ENCODE data around the gene TMEM151B. TPM values are rescaled to one million over a fixed set of nuclear protein-coding genes. Genes with fewer than 3 reads are reported as not detected.

Gene TMEM151B
- total and polyA plus RNA-seq, 10 of the 15 experiments (the other 5 are each of a cell fraction or from before 2014, with no cell fraction given), result 0.01 to 0.19 (median 0.05) TPM; not detected in 6

DNA sequence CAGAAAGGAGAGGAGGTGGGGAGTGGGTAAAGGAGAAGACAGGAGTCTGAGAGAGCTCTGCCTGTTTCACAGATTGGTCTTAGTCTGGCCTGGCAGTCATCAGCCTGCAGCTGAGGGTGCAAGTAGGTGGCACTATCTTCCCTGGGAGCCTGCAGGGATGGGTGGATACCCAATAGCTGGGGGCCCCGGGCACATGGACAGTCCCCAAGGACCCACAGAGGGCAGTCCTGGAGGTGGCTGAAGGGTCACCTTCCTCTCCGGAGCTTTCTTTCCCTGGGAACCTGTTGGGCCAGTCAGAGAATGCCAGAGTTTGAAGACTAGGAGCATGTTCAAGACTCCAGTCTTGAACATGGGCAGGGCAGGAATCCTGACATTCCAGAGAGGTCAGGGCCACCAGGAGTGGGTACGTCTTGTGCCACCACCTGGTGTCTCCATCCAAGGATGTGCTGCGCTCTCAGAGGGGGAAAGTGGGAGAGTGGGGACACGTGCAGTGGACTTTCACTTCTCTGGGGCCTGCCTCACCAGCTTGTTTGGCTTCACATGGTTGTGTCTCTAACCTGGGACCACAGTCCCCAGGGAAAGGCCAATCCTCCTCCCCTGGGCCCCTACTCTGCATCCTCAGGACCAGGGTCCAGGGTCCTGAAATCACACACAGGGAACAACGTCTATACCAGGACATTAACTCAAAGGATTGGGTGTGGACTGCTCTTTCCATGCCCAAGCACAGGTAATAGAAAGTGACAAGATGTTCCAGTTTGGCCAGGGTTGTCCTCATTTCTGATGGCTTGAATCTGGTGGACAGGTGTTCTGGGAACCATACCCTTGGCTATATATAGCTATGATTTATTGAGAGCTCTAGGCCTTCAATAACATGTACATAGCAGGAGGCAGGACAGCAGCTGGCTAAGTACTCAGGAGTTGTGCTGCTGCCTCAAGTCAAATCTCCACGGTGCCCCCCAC, 24.9 kb downstream of the TMEM151B start:
- 33% methylated on average over 7 of the region's 7 CpGs for WGBS (ENCODE audit: insufficient coverage, insufficient replicate concordance, low lambda C conversion rate, missing lambda C conversion rate)
- no peak for TF ChIP-seq SREBF1 (IDR thresholded peaks at IDR 0.05; ENCODE audit: low read length)
- no peak for TF ChIP-seq ESRRA (IDR thresholded peaks at IDR 0.05; ENCODE audit: low read length)
- no peak for TF ChIP-seq HDAC2 (IDR thresholded peaks at IDR 0.05)
- no peak for TF ChIP-seq EZH2 (IDR thresholded peaks at IDR 0.05; ENCODE audit: borderline replicate concordance, control insufficient read depth, low read depth, low read length)
- TF ChIP-seq, protein P1, sequence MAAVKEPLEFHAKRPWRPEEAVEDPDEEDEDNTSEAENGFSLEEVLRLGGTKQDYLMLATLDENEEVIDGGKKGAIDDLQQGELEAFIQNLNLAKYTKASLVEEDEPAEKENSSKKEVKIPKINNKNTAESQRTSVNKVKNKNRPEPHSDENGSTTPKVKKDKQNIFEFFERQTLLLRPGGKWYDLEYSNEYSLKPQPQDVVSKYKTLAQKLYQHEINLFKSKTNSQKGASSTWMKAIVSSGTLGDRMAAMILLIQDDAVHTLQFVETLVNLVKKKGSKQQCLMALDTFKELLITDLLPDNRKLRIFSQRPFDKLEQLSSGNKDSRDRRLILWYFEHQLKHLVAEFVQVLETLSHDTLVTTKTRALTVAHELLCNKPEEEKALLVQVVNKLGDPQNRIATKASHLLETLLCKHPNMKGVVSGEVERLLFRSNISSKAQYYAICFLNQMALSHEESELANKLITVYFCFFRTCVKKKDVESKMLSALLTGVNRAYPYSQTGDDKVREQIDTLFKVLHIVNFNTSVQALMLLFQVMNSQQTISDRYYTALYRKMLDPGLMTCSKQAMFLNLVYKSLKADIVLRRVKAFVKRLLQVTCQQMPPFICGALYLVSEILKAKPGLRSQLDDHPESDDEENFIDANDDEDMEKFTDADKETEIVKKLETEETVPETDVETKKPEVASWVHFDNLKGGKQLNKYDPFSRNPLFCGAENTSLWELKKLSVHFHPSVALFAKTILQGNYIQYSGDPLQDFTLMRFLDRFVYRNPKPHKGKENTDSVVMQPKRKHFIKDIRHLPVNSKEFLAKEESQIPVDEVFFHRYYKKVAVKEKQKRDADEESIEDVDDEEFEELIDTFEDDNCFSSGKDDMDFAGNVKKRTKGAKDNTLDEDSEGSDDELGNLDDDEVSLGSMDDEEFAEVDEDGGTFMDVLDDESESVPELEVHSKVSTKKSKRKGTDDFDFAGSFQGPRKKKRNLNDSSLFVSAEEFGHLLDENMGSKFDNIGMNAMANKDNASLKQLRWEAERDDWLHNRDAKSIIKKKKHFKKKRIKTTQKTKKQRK (IDR thresholded peaks at IDR 0.05; ENCODE audit: low read depth, low read length), result no peak
- no peak for TF ChIP-seq SMAD5 (IDR thresholded peaks at IDR 0.05; ENCODE audit: low read depth)
- TF ChIP-seq MEF2B (IDR thresholded peaks at IDR 0.05; ENCODE audit: partially characterized antibody, poor library complexity, severe bottlenecking), result no peak
- TF ChIP-seq MYB (IDR thresholded peaks at IDR 0.05; ENCODE audit: borderline replicate concordance, low read depth, low read length), result no peak
- ChIA-PET POLR2A (interaction anchor here (0.6 kb wide), 1 partner anchor 116 kb away, joined by 3 read pairs; no protein-coding TSS in a partner anchor), SMC1A (ENCODE audit: uncharacterized antibody, unreplicated experiment) (interaction anchor here (0.8 to 1.1 kb wide), 3 partner anchors 27 to 606 kb away, joined by 3 to 5 read pairs (median 3); no protein-coding TSS in a partner anchor), RAD21 (ENCODE audit: unreplicated experiment) (interaction anchor here (0.8 kb wide), 1 partner anchor 26 kb away, joined by 3 read pairs; no protein-coding TSS in a partner anchor), CTCF (interaction anchor here (0.6 to 2.4 kb wide), 8 partner anchors 10 to 175 kb away, joined by 3 to 17 read pairs (median 6); partner anchors contain the start of gene AARS2)
- Histone ChIP-seq H3K27ac (ENCODE audit: control insufficient read depth, insufficient read depth) (no peak overlapping the region), H3K9ac (ENCODE audit: control insufficient read depth, insufficient read depth, low read length) (no peak overlapping the region), H3K27me3 (replicated peaks in 1 of 2; ENCODE audit: control insufficient read depth in 2 of 2, insufficient read depth in 2 of 2, low read length in 1 of 2) (peaks cover 9 to 13% of the 10 kb centered on the region in 2 experiments), H4K20me1 (ENCODE audit: control insufficient read depth, insufficient read depth) (no peaks in the 10 kb centered on the region), H3K4me1 (ENCODE audit: control insufficient read depth, insufficient read depth, low read length) (no peaks in the 10 kb centered on the region), H2AFZ (ENCODE audit: control insufficient read depth, low read depth, low read length) (no peak overlapping the region), H3K4me3 (no peak overlapping the region), H3K4me2 (ENCODE audit: control insufficient read depth, insufficient read depth) (no peak overlapping the region), H3K79me2 (ENCODE audit: control insufficient read depth, insufficient read depth, low read length) (no peaks in the 10 kb centered on the region), H3K9me3 (replicated peaks; ENCODE audit: control insufficient read depth, insufficient read depth, low read length) (no peaks in the 10 kb centered on the region), H3K36me3 (ENCODE audit: control insufficient read depth in 2 of 2, insufficient read depth in 2 of 2, low read length in 1 of 2) (no peaks in the 10 kb centered on the region)
- DNase-seq (ENCODE audit: low read depth, low spot score), result no peak
- no TSS peak for BruUV-seq (replicated peaks)
- intact Hi-C loops (cut with micrococcal nuclease; ENCODE audit: unreplicated experiment) (no loop called here), in situ Hi-C loops (cut with MboI) (no loop called here)
- FAIRE-seq, result no peak
- ATAC-seq, result no peak

Measured in GM12878 (cell line).